ENCODE measurements around the gene TNNT1.

The TNNT1 gene

DNA sequence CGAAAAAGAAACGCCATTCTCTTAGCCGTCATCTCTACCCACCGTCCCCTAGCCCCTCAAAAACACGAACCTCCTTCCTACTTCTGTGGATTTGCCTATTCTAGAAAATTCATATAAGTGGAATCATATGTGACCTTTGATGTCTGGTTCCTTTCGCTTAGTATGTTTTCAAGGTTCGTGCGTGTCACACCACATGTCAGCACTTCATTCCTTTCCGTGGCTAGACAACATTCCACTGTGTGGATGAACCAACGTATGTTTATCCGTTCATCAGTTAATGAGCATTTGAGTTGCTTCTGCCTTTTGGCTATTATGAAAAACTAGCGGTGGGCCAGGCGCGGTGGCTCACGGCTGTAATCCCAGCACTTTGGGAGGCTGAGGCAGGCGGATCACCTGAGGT, 17.6 kb downstream of the TNNT1 start:
- in situ Hi-C loops (cut with MboI; ENCODE audit: low sequenced_read_pairs, unreplicated experiment) = no loop called here
- no peak for DNase-seq (ENCODE audit: low spot score)
- TF ChIP-seq, protein P1, sequence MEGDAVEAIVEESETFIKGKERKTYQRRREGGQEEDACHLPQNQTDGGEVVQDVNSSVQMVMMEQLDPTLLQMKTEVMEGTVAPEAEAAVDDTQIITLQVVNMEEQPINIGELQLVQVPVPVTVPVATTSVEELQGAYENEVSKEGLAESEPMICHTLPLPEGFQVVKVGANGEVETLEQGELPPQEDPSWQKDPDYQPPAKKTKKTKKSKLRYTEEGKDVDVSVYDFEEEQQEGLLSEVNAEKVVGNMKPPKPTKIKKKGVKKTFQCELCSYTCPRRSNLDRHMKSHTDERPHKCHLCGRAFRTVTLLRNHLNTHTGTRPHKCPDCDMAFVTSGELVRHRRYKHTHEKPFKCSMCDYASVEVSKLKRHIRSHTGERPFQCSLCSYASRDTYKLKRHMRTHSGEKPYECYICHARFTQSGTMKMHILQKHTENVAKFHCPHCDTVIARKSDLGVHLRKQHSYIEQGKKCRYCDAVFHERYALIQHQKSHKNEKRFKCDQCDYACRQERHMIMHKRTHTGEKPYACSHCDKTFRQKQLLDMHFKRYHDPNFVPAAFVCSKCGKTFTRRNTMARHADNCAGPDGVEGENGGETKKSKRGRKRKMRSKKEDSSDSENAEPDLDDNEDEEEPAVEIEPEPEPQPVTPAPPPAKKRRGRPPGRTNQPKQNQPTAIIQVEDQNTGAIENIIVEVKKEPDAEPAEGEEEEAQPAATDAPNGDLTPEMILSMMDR (IDR thresholded peaks at IDR 0.05; ENCODE audit: borderline replicate concordance, control extremely low read depth, extremely low read depth, insufficient read depth, missing control alignments) = no peak

DNA sequence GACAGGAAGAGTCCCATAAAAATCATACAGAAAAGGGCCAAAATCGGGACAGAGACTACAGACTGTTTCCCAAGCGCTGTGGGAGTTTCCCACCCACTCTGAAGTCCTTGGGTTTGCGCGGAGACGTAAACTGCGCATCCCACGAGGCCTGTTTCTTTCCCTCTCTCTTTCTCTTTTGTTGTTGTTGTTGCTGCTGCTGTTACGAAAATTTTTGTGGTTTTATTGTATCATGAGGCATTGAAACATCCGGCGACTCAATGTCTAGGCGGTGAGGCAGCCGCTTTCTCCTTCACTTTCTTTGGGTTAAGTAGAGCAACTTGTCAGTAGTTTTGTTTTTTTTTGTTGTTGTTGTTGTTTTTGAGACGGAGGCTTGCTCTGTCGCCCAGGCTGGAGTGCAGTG, 30.0 kb downstream of the TNNT1 start:
- no peak for DNase-seq (ENCODE audit: low spot score)
- TF ChIP-seq, protein P1 (IDR thresholded peaks at IDR 0.05; ENCODE audit: borderline replicate concordance, control extremely low read depth, extremely low read depth, insufficient read depth, missing control alignments) = no peak
- in situ Hi-C loops (cut with MboI; ENCODE audit: low sequenced_read_pairs, unreplicated experiment) = no loop called here

DNA sequence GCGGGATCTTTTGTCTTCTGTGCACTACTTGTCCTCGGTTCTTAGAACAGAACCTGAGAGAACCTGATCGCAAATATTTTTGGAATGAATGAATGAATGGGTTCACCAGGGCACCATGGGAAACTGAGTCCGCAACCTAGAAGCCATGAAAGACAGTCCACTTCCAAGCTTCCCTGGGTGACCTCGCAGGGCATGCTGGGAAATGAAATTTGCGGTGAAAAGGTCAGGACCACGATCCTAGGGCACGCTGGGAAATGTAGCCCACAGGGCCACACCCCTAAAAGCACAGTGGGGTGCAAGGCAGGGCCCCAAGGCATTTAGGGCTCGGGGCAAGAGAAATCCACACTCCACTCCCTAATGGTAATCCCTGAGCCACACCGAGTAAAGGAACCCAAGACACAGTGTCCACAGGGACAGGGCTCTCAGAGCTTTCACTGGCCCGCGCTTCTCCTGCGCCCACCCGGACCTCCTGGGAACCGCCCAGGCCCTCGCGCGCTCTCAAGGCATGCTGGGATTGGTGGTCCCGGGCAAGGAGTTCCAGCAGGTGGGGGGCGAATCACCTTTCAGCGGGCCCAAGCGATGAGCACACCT, 30.5 kb downstream of the TNNT1 start:
- in situ Hi-C loops (cut with MboI; ENCODE audit: low sequenced_read_pairs, unreplicated experiment) = no loop called here
- DNase-seq (ENCODE audit: low spot score) = no peak
- TF ChIP-seq, protein P1 (IDR thresholded peaks at IDR 0.05; ENCODE audit: borderline replicate concordance, control extremely low read depth, extremely low read depth, insufficient read depth, missing control alignments) = no peak

DNA sequence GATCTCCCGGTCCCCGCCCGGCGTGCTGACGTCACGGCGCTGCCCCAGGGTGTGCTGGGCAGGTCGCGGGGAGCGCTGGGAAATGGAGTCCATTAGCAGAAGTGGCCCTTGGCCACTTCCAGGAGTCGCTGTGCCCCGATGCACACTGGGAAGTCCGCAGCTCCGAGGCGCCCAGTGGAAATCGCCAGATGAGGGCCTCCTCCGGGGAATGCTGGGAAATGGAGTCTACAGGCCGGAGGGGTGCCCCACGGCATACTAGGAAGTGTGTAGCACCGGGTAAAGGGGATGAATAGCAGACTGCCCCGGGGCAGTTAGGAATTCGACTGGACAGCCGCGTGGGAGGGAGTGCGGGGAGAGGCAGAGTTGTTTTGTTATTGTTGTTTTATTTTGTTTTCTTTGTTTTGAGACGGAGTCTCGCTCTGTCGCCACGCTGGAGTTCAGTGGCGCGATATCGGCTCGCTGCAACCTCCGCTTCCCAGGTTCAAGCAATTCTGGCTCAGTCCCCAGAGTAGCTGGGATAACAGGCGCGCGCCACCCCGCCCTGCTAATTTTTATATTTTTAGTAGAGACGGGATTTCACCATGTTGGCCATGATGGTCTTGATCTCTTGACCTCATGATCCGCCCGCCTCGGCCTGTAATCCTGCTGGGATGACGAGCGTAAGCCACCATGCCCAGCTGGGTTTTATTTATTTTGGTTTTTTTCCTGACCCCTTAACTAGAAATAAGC, 31.2 kb downstream of the TNNT1 start:
- in situ Hi-C loops (cut with MboI; ENCODE audit: low sequenced_read_pairs, unreplicated experiment) = no loop called here
- peak; percentile 99 for DNase-seq (ENCODE audit: low spot score)
- TF ChIP-seq, protein P1 (IDR thresholded peaks at IDR 0.05; ENCODE audit: borderline replicate concordance, control extremely low read depth, extremely low read depth, insufficient read depth, missing control alignments) = no peak

DNA sequence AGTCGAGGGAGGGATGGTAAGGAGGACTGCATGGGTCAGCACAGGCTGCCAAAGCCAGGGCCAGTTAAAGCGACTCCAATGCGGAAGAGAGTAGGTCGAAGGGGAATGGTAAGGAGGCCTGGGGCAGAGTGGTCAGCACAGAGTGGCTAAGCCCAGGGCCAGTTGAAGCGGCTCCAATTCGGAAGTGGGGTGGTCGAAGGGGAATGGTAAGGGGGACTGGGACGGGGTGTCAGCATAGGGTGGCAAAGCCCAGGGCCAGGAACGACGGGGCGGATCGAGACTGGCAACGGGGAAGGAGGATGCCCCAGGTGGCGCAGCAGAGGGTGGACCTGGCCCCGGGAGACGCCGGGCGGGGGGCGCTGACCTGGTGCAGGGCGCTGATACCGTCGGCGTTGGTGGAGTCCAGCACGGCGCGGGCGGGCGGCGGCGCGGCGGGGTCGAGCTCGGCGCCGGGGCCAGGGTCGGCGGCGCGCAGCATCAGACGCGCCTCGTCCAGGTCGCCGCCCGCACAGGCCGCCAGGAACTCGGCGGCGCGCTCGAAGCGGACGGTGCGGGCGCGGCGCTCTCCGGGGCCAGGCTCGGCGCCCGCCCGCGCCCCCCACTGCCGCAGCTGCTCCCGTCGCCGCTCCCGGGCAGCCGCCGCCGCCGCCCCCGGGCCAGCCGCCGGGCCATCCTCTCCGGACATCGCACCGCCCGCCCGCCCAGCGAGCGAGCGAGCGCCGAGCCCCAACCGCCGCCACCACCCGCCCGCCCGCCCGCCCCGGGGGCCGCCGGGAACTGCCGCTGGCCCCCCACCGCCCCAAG, 31.9 kb downstream of the TNNT1 start, which contains the start of gene PPP1R12C:
PPP1R12C (minus strand) TSS at position 779 of the 804 bp plus-strand sequence; CDS start at position 685, 94 bp downstream.
- TF ChIP-seq, protein P1 (IDR thresholded peaks at IDR 0.05; ENCODE audit: borderline replicate concordance, control extremely low read depth, extremely low read depth, insufficient read depth, missing control alignments) = no peak
- DNase-seq (ENCODE audit: low spot score) = no peak
- in situ Hi-C loops (cut with MboI; ENCODE audit: low sequenced_read_pairs, unreplicated experiment) = no loop called here

DNA sequence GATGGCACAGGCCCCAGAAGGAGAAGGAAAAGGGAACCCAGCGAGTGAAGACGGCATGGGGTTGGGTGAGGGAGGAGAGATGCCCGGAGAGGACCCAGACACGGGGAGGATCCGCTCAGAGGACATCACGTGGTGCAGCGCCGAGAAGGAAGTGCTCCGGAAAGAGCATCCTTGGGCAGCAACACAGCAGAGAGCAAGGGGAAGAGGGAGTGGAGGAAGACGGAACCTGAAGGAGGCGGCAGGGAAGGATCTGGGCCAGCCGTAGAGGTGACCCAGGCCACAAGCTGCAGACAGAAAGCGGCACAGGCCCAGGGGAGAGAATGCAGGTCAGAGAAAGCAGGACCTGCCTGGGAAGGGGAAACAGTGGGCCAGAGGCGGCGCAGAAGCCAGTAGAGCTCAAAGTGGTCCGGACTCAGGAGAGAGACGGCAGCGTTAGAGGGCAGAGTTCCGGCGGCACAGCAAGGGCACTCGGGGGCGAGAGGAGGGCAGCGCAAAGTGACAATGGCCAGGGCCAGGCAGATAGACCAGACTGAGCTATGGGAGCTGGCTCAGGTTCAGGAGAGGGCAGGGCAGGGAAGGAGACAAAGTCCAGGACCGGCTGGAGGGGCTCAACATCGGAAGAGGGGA, 32.7 kb downstream of the TNNT1 start:
- DNase-seq (ENCODE audit: low spot score) = peak; percentile 79
- in situ Hi-C loops (cut with MboI; ENCODE audit: low sequenced_read_pairs, unreplicated experiment) = no loop called here
- TF ChIP-seq, protein P1 (IDR thresholded peaks at IDR 0.05; ENCODE audit: borderline replicate concordance, control extremely low read depth, extremely low read depth, insufficient read depth, missing control alignments) = no peak
